NCI-H1694 treated with DMSO at 0.1 percent for 48 hours (cell line): ENCODE measurements around the gene MORN3.
"Not testable (repeated sequence)": the region's sequence is repeated elsewhere in the genome, so short reads cannot be mapped to it uniquely, and the experiment has no call there.

ENCODE experiments used
- DNase-seq: peaks from one replicate; lab custom pipeline; 2025; lab: John Stamatoyannopoulos, UW

MORN3 gene

DNA sequence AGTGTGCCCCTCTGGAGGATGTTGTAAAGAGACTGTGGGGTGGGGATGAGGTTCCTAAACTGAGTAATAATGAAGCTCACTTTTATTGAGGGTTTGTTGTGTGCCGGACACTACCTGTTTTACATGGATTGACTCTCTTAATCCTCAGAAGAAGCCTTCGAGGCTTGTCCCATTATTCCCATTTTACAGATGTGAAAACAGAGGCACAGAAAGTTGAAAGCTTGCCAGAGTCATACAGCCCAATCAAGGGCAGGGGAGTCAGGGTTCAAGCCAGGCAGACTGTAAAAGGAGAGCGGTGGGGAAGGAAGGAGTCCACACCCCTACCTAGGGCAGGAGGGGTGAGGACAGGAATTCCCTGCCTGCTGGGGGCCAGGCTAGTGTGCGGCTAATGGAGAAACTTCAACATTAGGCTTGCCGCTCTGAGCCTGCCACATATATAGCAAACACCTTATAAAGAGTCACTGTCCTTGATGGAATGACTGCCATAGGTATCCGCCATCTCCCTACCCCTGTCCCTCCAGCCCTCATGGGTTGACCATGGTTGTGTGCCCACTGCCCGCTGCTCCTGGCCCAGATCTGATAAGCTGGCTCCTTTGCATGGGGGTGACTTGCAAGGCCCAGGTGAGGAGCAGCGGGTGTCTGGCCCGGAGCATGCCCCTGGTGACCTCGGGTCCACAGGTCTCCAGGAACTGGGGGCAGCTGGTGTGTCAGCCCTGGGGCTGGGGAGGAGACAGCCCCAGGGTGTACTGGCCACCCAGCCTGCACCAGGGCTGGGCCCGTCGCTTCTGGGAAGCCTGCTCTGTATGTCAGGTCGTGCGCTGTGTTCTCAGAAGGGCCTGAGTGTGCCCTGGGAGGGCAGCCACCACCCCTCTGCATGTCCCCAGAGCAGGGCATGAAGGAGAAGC is 30.9 kb downstream of the MORN3 start:
- no peak for DNase-seq

DNA sequence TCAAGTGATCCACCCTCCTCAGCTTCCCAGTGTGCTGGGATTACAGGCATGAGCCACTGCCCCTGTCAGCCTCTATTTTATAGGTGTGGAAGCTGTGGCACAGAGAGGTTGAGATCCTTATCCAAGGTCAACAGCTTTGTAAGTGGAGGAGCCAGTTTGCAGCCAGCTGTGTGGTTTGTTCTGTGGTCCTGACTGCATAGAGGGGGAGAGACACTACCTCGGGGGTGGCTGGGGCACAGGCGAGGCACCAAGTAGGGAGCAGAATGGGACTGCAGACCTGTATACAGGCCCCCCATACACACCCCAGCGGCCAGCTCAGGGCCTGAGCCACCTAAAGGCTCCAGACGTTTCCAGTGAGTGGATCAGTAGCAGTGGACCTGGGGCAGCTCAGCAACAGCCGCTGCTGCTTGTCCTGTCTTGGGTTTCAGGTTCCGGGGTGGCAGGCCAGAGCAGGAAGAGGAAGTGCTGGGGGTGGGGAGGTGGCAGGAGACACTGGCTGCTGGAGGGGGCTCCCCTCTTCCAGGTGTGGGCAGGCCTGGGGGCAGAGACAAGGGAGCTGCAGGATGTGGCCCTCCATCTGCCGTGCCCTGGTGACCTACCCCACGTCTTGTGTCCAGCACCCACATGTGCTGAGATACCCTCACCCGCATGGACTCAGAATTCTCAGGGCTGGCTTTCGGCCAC is 32.1 kb downstream of the MORN3 start:
- DNase-seq: no peak

DNA sequence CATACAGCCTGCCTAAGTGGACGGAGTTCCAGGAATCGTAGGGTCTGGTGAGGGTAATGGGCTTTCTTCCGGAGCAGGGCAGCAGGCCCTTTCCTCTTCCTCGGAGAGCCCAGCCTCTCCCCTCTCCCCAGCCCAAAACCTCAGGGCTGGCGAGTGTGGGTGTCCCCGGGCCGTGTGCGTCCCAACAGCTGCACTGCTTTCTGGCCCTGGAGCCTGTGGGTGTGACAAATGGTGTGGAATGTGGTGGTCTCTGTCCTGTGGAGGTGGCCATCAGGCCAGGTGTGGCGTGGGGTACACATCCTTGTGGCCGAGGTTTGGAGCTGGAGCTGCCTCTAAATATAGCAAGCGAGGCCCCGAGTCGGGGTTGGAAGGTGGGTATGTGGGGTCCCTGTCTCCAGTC is 34.6 kb downstream of the MORN3 start:
- DNase-seq: no peak

DNA sequence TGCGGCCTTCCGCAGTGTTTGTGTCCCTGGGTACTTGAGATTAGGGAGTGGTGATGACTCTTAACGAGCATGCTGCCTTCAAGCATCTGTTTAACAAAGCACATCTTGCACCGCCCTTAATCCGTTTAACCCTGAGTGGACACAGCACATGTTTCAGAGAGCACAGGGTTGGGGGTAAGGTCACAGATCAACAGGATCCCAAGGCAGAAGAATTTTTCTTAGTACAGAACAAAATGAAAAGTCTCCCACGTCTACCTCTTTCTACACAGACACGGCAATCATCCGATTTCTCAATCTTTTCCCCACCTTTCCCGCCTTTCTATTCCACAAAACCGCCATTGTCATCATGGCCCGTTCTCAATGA is 35.6 kb downstream of the MORN3 start:
- DNase-seq: not testable (repeated sequence)

DNA sequence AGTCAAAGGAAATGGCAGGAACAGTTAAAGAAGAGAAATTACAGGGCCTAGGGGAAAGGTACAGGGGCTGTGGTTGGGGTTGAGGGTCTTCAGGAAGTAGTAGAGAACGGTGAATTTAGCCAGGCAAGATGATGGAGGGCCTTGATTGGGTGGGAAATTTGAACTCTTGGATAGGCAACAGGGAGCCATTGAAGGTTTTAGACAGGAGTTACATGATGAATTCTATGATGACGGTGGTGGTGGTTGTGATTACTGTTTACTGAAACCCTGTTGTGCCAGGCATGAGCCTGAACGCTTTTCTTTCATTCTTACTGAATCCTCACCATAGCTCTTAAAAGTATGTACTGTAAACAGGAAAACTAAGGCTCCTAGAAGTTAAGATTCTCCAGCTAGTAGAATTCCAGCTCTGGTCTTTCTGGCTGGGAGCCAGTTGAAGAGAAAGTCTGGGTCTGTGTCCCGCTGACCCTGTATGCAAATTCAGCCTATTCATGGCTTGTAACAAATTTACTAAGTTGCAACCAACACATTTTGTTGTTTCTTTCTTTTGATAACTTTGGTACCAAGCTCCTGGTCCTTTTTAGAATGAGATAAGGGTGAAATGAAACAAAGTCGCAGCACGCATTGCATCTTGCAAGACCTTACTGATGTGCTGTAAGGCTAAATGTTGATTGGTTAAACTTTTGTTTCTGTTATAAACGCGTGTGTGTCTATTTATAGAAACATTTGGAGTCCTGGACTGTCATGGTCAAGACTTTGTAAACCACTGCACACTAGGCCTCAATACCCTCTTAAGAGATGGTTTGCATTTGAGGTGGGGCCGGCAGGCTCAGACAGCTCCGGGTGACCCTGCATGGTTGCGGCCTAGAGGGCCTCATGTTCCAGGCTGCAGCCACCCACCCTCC is 37.1 kb downstream of the MORN3 start:
- DNase-seq: no peak

DNA sequence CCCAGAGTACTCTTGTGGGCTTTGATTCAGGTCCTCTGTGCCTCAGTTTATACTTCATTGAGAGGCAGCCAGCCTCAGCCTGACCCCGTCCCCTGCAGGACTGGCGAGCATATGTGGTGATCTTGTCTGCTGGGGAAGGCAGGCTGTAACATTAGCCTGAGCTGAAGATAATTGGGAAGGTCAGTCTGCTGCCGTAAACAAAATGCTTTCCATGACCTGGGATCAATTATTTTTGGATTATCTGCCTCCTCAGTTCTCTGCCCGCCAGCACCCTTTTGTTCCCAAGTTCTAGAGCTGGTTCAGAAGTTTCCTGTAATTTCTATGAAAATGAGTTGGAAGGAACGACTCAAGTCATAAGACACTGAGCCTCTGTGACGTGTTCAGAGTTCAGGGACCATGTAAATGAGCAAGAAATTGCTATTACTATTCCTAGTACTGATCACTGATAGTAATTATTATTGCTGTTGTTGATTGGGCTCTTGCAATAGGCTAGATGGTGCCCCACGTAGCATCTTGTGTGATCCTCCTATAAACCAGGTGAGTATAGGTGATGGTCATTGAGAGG is 38.6 kb downstream of the MORN3 start:
- no peak for DNase-seq

DNA sequence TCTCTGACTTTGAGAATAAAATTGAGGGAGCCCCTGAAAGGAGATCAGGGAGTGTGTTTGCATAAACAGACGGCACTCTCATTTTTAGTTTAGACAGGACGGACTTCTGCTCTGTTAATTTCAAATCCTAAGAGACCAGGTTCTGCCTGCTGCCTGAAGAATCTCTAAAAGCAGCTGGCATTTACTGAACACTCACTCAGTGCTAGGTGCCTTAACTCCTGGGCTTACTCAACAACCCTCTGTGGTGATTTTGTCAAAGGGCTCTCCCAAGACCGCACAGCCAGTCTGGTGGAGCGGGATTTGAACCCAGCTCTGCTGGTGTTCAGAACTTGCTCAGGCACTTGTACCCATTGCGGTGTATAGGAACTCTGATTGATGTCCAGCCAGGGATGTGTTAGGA is 40.9 kb downstream of the MORN3 start:
- DNase-seq: no peak

DNA sequence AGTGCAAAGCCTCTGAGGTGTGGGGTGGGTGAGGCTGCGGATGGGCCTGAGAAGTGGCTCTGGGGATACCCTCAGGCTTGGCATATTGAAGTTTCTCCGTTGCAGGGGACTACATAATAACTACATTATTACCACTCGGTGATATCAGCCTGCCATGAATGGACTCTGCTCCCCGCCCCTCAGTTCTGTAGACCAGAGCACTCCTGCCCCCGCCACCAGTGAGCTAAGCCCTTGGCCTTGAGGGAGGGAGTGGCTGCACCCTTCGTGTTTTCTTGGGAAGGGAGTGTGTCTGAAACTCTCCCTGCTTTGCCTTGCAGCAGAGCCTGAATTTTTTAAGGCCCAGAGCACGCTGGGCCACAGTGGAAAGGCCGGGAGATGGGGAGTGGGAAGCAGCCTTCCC is 41.4 kb downstream of the MORN3 start:
- DNase-seq: no peak

DNA sequence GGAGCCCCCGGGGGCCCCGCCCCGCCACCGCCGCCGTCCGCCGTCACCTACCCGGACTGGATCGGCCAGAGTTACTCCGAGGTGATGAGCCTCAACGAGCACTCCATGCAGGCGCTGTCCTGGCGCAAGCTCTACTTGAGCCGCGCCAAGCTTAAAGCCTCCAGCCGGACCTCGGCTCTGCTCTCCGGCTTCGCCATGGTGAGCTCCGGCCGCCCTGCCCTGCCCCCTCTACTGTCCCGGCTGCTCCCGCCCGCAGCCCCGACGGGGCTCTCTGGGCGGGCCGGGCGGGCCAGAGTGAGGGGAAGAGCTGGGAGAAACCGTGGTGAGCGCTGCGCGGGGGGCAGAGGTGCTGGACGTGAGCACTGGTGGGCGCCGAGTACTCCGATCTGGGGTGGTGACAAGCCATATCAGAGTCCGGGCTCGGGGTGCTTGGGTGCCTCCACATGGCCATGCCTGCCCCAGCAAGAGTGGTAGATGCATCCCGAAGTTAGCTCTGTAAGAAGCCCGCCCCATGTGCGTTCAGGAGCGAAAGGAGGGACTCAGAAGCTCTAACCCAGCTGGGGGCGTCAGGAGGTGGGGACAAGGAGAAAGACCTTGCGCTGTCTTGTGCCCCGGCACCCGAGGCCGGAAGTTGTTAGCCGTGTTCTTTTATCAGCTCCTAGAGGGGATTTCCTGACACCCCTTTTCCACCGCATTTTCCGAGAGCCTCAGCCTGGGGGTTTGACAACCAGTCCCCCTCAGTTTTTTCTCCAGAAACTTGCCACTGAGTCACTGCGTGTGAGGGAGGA is 42.4 kb downstream of the MORN3 start:
- no peak for DNase-seq

DNA sequence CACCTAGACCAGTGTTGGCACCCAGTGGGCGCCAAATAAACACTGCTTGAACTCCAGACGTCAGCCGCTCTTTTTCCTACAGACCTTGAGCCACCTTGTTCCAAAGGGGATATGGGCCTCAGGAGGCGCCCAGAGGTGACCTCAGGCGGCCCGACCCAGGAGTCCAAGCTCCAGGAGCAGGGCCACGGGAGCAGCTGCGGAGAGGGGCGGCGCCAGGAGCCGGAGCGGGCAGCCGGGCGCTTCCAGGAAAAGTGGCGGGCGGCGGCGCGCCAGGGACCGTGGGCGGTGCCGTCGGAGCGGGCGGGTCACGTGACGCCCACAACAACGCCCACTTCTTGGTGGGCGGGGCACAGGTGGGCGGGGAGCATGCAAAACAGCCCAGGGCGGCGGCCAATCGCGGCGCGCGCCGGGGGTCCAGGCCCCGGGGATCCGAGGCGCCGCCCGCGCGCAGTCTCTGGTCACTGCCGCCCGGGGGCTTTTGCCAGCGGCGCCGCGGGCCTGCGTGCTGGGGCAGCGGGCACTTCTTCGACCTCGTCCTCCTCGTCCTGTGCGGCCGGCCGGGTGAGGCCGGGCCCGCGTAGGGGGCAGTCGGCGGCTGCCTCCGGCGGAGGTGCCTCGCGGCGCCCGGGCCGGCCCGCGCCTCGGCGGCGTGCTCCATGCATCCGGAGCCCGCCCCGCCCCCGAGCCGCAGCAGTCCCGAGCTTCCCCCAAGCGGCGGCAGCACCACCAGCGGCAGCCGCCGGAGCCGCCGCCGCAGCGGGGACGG is 43.2 kb downstream of the MORN3 start, which contains the start of gene ORAI1:
TSS of gene ORAI1 (plus strand) at position 444 of the 766 bp plus-strand sequence.
- peak; percentile 71 for DNase-seq

DNA sequence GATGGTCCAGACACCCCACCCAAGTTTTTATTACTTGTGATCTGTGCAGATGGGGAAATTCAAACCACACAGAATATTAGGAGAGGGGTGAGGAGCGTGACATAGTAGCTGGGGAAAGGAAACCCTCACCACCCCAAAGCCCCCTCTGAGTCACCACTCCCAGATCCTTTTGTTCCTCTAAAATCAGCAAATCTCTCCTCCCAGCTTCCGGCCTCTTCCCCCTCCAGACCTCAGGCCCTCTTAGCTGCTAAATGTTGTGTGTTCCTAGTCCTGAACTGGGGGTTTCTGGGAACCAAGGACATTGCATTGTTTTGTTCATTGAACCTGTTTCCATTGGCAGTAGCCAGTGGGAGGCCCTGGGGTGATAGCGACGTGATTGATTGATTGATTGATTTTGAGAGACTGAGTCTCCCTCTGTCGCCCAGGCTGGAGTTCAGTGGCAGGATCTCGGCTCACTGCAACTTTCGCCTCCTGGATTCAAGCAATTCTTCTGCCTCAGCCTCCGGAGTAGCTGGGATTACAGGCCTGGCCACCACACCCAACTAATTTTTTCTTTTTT is 49.0 kb downstream of the MORN3 start:
- no peak for DNase-seq

DNA sequence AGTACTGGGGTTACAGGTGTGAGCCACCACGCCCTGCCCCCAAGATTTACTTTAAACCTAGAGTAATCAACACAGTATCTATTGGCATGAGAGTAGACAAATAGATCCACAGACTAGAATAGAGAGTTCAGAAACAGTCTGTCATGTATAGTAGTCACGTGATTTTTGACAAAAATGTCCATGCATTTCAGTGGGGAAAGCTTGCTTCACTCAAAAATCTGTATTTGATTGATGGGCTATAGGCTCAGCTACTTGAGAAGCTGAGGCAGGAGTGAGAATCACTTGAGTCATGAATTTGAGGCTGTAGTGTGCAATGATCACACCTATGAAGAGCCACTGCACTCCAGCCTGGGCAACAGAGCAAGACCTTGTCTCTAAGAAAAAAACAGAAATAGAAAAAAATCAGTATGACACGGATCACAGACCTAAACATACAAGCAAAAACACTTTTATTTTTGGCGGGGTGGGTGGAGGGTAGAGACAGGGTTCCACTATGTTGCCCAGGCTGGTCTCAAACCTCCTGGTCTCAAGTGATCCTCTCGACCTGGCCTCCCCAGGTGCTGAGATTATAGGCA is 50.7 kb downstream of the MORN3 start:
- no peak for DNase-seq

DNA sequence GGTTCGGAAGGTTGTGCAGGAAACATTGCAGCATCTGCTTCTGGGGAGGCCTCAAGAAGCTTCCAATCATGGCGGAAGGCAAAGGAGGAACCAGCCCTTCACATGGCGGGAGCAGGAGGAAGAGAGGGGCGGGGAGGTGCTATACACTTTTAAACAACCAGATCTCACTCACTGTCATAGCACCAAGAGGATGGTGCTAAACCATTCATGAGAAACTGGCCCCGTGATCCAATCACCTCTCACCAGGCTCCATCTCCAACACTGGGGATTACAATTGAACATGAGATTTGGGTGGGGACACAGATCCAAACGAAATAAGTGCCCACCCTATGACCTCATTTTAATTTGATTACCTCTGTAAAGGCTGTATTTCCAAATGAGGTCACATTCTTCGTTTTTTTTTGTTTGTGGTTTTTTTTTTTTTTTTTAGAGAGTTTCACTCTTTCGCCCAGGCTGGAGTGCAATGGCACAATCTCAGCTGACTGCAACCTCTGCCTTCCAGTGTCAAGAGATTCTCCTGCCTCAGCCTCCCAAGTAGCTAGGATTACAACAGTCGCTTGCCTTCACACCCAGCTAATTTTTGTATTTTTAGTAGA is 54.5 kb downstream of the MORN3 start:
- DNase-seq: no peak

DNA sequence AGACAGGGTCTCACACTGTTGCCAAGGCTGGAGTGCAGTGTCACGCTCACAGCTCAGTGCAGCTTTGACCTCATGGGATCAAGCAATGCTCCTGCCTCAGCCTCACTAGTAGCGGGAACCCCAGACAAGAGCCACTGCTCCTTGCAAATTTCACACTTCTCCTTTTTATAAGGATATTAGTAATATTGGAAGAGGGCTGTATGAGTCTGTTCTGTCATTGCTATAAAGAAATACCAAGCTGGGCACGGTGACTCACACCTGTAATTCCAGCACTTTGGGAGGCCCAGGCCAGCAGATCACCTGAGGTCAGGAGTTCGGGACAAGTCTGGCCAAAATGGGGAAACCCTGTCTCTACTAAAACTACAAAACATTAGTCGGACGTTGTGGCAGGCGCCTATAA is 56.0 kb downstream of the MORN3 start:
- no peak for DNase-seq

DNA sequence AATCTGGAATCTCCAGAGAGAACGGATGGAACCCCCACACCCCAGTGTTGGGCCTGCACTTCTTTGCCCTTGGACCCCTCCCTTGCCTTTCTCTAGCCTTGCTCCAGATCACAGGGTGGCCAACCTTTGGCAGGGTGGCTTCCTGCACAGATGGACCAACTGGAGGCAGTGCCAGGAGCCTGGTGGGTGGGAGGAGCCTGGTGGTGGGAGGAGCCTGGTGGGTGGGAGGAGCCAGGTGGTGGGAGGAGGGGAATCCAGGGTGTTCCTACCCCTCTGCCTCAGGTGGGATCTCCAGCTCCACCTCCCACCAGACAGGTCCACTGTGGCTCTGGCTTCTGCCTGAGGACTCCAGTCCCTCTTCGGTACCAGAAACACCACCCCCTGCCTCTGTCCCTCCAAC is 58.1 kb downstream of the MORN3 start:
- DNase-seq: no peak

DNA sequence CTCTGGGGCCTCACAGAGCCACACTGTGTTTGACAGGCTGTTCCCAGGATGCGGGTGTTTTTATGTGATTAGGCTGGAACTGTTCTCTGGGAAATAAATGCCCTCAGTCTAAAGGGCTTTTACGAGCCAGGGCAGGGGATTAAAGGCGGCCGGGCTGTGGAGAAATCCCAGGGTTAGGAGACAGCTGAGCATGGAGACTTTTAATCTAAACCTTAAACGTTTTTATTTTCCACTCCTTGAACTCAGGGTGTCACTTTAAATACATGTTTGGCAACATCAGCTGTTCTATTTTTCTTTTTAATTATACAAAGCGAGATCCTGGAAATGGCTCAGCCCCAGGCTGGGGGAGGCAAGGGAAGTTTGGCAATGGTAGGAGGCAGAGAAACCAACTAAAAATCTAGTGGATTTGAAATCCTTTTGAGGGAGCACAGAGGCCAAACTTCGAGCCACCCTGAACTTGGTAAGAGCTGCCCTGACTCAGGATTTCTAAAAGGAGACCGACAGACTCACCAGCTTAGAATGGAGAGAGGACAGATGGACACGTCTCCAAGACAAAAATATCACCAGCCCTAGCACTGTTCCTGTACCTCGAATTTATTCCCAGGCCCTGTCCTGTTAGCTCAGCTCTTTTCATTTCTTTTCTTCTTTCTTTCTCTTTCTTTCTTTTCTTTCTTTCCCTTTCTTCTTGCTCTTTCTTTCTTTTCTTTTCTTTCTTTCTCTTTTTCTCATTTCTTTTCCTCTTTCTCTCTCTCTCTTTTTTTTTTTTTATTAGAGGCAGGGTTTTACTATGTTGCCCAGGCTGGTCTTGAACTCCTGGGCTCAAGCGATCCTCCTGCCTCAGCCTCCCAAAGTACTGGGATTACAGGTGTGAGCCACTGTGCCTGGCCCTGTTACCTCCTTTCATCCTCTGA is 59.0 kb downstream of the MORN3 start:
- DNase-seq: no peak

DNA sequence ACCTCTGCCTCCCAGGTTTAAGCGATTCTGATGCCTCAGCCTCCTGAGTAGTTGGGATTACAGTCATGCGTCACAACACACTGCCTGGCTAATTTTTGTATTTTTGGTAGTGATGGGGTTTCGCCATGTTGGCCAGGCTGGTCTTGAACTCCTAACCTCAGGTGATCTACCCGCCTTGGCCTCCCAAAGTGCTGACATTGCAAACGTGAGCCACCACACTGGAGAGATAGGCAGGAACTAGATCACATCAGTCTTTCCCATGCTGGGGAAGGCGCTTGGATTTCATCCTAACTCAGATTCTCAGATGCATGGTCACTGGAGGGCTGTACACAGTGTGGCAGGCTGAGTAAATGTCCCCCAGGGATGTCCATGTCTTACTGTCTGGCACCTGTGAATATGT is 61.2 kb downstream of the MORN3 start:
- DNase-seq: no peak

DNA sequence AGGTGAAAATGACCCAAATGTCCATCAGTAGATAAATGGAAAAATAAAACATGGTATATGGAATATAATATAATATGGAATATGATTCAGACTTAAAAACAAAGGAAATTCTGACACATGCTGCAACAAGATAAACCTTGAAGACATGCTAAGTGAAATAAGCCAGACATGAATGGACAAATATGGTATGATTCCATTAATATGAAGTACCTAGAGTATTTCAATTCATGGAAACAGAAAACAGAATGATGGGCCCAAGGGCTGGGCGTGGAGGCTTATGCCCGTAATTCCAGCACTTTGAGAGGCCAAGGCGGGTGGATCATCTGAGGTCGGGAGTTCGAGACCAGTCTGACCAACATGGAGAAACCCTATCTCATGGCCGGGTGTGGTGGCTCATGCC is 65.9 kb downstream of the MORN3 start:
- no peak for DNase-seq
